Activated naive CD8-positive, alpha-beta T cell treated with anti-CD3 and anti-CD28 coated beads, Interleukin-2, amount 10 ng/mL, durations not matched to agents 7 days and 5 days (primary cell): Measurements from ENCODE around the gene C3orf49. TPM values are rescaled to one million over a fixed set of nuclear protein-coding genes. Genes with fewer than 3 reads are reported as not detected.

Source experiments
- ATAC-seq: fragments of 150-1000 bp; cut with Tn5 transposase; one replicate; pipeline ENCODE4 v1.10.0; 2021; ENCODE audit warnings: low read depth, moderate library complexity
- POLR2A ChIA-PET: fragments of 350-600 bp; sonication (Branson Sonifier 250); formaldehyde crosslinking; loops from one replicate; lab custom pipeline; 2021; ENCODE audit warnings: antibody characterized with exemption; lab: Charles Lee
- DNase-seq: peaks from one replicate; pipeline ENCODE4 v3.0.0; 2021
- H3K27ac Mint-ChIP-seq: one replicate; pipeline ENCODE4 v1.8.0; 2022; ENCODE audit warnings: mild to moderate bottlenecking, mixed read lengths
- H3K27me3 Mint-ChIP-seq: one replicate; pipeline ENCODE4 v1.8.0; 2022; ENCODE audit warnings: mild to moderate bottlenecking, moderate library complexity, mixed read lengths
- H3K36me3 Mint-ChIP-seq: one replicate; pipeline ENCODE4 v1.8.0; 2021; ENCODE audit warnings: mild to moderate bottlenecking, mixed read lengths
- H3K4me1 Mint-ChIP-seq: one replicate; pipeline ENCODE4 v1.8.0; 2021; ENCODE audit warnings: mixed read lengths
- H3K4me3 Mint-ChIP-seq: one replicate; pipeline ENCODE4 v1.8.0; 2022; ENCODE audit warnings: mild to moderate bottlenecking, moderate library complexity, mixed read lengths
- H3K9me3 Mint-ChIP-seq: one replicate; pipeline ENCODE4 v1.8.0; 2021; ENCODE audit warnings: mixed read lengths
- total RNA-seq, 2 experiments: library from RNA; stranded (reverse); gene quantifications; one replicate each; pipeline ENCODE4 v1.2.3, GENCODE V29; 2021

C3orf49 gene
- total RNA-seq, 2 experiments from 2014 or later = not detected

GRCh38 chr3:63860776-63861175 lies 41.7 kb downstream of the C3orf49 start:
- Mint-ChIP-seq H3K27me3 (no peaks in the 10 kb centered on the region), H3K27ac (no peak overlapping the region), H3K4me3 (no peak overlapping the region), H3K4me1 (peaks cover 36% of the 10 kb centered on the region), H3K36me3 (peaks cover 11% of the 10 kb centered on the region), H3K9me3 (no peaks in the 10 kb centered on the region)
- ATAC-seq (no peak), DNase-seq (no peak)
- POLR2A ChIA-PET = no interaction called here

DNA sequence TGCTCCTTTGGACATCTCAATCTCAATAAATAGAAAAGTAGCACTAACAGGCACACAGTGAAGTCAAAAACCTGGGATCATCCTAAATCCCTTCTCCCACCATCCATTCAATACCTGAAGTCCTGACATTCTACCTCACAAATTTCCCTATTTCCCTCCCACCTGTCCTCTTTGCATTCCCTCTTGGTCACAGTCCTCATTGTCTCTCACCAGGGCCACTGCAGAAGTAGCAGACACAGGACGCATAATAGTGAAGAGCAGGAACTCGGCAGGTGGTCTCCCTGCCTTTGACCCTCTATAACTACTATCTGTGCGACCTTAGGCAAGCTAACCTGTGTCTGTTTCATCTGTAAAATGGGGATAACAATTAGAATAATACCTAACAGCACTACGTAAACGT lies 42.2 kb downstream of the C3orf49 start:
- Mint-ChIP-seq H3K9me3 (no peaks in the 10 kb centered on the region), H3K4me3 (no peak overlapping the region), H3K36me3 (peaks cover 13% of the 10 kb centered on the region), H3K27ac (no peak overlapping the region), H3K4me1 (peaks cover 35% of the 10 kb centered on the region), H3K27me3 (no peaks in the 10 kb centered on the region)
- POLR2A ChIA-PET = no interaction called here
- no peak for ATAC-seq
- no peak for DNase-seq

- H3K9me3 Mint-ChIP-seq = no peaks in the 10 kb centered on the region
- no peak for DNase-seq
- no peak for ATAC-seq
- peaks cover 19% of the 10 kb centered on the region for H3K36me3 Mint-ChIP-seq
- H3K4me3 Mint-ChIP-seq = peak overlapping the region; percentile 82
- peak overlapping the region; percentile 95 for H3K27ac Mint-ChIP-seq
- H3K4me1 Mint-ChIP-seq = peaks cover 39% of the 10 kb centered on the region
- no peaks in the 10 kb centered on the region for H3K27me3 Mint-ChIP-seq
- POLR2A ChIA-PET = interaction anchor here (1.4 to 2.3 kb wide), 3 partner anchors 48 to 161 kb away, joined by 4 to 8 read pairs (median 5); partner anchors contain the start of genes PSMD6 and SCAANT1
Measured at GRCh38 chr3:63862804-63863149, 43.7 kb downstream of the C3orf49 start.

GRCh38 chr3:63863150-63864007 lies 44.3 kb downstream of the C3orf49 start, which contains the start of the genes ATXN7 and THOC7:
TSS of gene ATXN7 (plus strand) at chr3:63863867. CDS start at chr3:63912599, 48,732 bp downstream.
TSS of gene THOC7 (minus strand) at chr3:63863805. CDS start at chr3:63863790, 15 bp downstream.
- H3K4me3 Mint-ChIP-seq = peak within 1 kb of the TSS; percentile 92
- H3K9me3 Mint-ChIP-seq = no peaks in the 10 kb centered on the region
- POLR2A ChIA-PET = interaction anchor here (1.4 to 2.3 kb wide), 3 partner anchors 48 to 160 kb away, joined by 4 to 8 read pairs (median 5); partner anchors contain the start of genes PSMD6 and SCAANT1
- peaks cover 40% of the 10 kb centered on the region for H3K4me1 Mint-ChIP-seq
- peaks cover 21% of the 10 kb centered on the region for H3K36me3 Mint-ChIP-seq
- DNase-seq (peak; percentile 80), ATAC-seq (peak; percentile 69)
- no peaks in the 10 kb centered on the region for H3K27me3 Mint-ChIP-seq
- H3K27ac Mint-ChIP-seq = peak within 1 kb of the TSS; percentile 95

GRCh38 chr3:63864008-63864964 lies 45.2 kb downstream of the C3orf49 start:
- POLR2A ChIA-PET = interaction anchor here (1.4 to 2.3 kb wide), 3 partner anchors 47 to 159 kb away, joined by 4 to 8 read pairs (median 5); partner anchors contain the start of genes PSMD6 and SCAANT1
- no peaks in the 10 kb centered on the region for H3K9me3 Mint-ChIP-seq
- H3K27me3 Mint-ChIP-seq = no peaks in the 10 kb centered on the region
- H3K4me1 Mint-ChIP-seq = peaks cover 39% of the 10 kb centered on the region
- ATAC-seq (peak; percentile 64), DNase-seq (peak; percentile 69)
- H3K27ac Mint-ChIP-seq = peak overlapping the region; percentile 90
- H3K4me3 Mint-ChIP-seq = peak overlapping the region; percentile 92
- H3K36me3 Mint-ChIP-seq = peaks cover 23% of the 10 kb centered on the region

DNA sequence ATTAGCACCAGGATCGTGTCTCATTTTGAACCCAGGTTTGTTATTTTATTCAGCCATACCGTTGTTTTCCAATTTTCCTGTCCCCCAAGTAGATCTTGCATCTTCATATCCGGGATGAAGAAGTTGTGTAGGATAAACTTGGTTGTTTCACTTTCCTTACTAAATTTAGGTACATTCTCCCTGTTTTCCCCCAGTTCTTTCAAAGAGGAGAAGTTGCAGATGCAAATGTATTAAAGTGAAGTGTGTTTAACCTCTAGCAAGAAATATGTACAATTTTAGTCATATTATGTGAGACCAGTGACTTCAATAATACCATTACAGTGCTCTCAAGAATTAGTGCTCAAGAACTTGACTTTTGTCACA lies 45.8 kb downstream of the C3orf49 start:
- no peaks in the 10 kb centered on the region for H3K27me3 Mint-ChIP-seq
- ATAC-seq = no peak
- peaks cover 23% of the 10 kb centered on the region for H3K36me3 Mint-ChIP-seq
- no peaks in the 10 kb centered on the region for H3K9me3 Mint-ChIP-seq
- POLR2A ChIA-PET = interaction anchor here (2.3 kb wide), 1 partner anchor 46 kb away, joined by 8 read pairs; no protein-coding TSS in a partner anchor
- no peak for DNase-seq
- peaks cover 39% of the 10 kb centered on the region for H3K4me1 Mint-ChIP-seq
- H3K27ac Mint-ChIP-seq = peak overlapping the region; percentile 90
- peak overlapping the region; percentile 92 for H3K4me3 Mint-ChIP-seq

- no peak for DNase-seq
- H3K4me3 Mint-ChIP-seq = no peak overlapping the region
Measured at GRCh38 chr3:63867225-63867624, 48.1 kb downstream of the C3orf49 start.

DNA sequence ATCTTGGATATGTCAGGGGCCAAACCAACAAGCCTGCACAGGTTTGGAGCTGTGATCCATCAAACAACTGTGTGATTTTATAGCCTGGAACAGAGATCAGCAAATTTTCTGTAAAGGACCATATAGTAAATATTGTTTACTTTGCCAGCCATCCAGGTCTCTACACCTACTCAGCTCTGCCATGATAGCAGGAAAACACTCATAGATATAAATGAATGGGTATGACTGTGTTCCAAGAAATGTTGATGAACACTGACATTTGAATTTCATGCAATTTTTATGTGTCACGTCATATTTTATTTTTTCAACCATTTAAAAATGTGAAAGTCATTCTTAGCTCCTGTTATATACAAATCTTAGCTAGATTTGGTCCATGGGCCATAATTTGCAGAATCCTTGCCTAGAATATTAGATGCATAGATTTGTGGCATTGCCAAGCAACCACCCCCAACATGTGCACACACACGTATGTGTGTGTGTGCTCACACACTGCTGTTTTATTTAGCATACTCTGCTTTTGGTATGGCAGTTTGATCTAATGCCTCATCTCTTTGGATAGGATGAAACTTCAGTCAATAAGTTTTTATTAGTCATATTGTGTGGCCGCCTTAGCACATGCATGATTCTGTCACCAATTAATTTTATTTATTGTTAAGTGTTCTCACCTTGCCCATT lies 51.0 kb downstream of the C3orf49 start:
- no peak overlapping the region for H3K27ac Mint-ChIP-seq
- POLR2A ChIA-PET = no interaction called here
- no peak for DNase-seq
- H3K4me3 Mint-ChIP-seq = no peak overlapping the region
- no peak for ATAC-seq
- H3K36me3 Mint-ChIP-seq = peaks cover 18% of the 10 kb centered on the region
- H3K27me3 Mint-ChIP-seq = no peaks in the 10 kb centered on the region
- H3K9me3 Mint-ChIP-seq = no peaks in the 10 kb centered on the region
- H3K4me1 Mint-ChIP-seq = peaks cover 25% of the 10 kb centered on the region

More at GRCh38 chr3:63867225-63867624, 48.1 kb downstream of the C3orf49 start:
- POLR2A ChIA-PET = interaction anchor here (1.0 kb wide), 1 partner anchor 76 kb away, joined by 4 read pairs; no protein-coding TSS in a partner anchor
- no peaks in the 10 kb centered on the region for H3K27me3 Mint-ChIP-seq
- ATAC-seq = no peak
- no peak overlapping the region for H3K27ac Mint-ChIP-seq
- H3K36me3 Mint-ChIP-seq = peaks cover 25% of the 10 kb centered on the region
- H3K9me3 Mint-ChIP-seq = no peaks in the 10 kb centered on the region
- H3K4me1 Mint-ChIP-seq = peaks cover 32% of the 10 kb centered on the region

GRCh38 chr3:63870615-63871005 lies 51.5 kb downstream of the C3orf49 start:
- H3K4me1 Mint-ChIP-seq = peaks cover 23% of the 10 kb centered on the region
- POLR2A ChIA-PET = no interaction called here

GRCh38 chr3:63872135-63872924 lies 53.2 kb downstream of the C3orf49 start:
- H3K27me3 Mint-ChIP-seq = no peaks in the 10 kb centered on the region
- H3K36me3 Mint-ChIP-seq = peaks cover 8% of the 10 kb centered on the region
- no peak overlapping the region for H3K27ac Mint-ChIP-seq
- ATAC-seq = no peak
- DNase-seq = no peak
- H3K4me3 Mint-ChIP-seq = no peak overlapping the region
- no peaks in the 10 kb centered on the region for H3K9me3 Mint-ChIP-seq
- H3K4me1 Mint-ChIP-seq = peaks cover 17% of the 10 kb centered on the region
- POLR2A ChIA-PET = no interaction called here

More at GRCh38 chr3:63870615-63871005, 51.5 kb downstream of the C3orf49 start:
- Mint-ChIP-seq H3K27me3 (no peaks in the 10 kb centered on the region), H3K27ac (no peak overlapping the region), H3K4me3 (no peak overlapping the region), H3K9me3 (no peaks in the 10 kb centered on the region), H3K36me3 (peaks cover 15% of the 10 kb centered on the region)
- ATAC-seq (no peak), DNase-seq (no peak)

GRCh38 chr3:63874769-63875168 lies 55.7 kb downstream of the C3orf49 start:
- H3K36me3 Mint-ChIP-seq = peaks cover 1% of the 10 kb centered on the region
- no peaks in the 10 kb centered on the region for H3K9me3 Mint-ChIP-seq
- peaks cover 30% of the 10 kb centered on the region for H3K4me1 Mint-ChIP-seq
- DNase-seq (no peak), ATAC-seq (no peak)
- no peak overlapping the region for H3K27ac Mint-ChIP-seq
- POLR2A ChIA-PET = no interaction called here
- H3K4me3 Mint-ChIP-seq = no peak overlapping the region
- no peaks in the 10 kb centered on the region for H3K27me3 Mint-ChIP-seq

GRCh38 chr3:63875510-63875909 lies 56.4 kb downstream of the C3orf49 start:
- Mint-ChIP-seq H3K4me3 (no peak overlapping the region), H3K27me3 (no peaks in the 10 kb centered on the region), H3K9me3 (no peaks in the 10 kb centered on the region), H3K27ac (no peak overlapping the region), H3K36me3 (peaks cover 1% of the 10 kb centered on the region), H3K4me1 (peaks cover 30% of the 10 kb centered on the region)
- POLR2A ChIA-PET = no interaction called here
- ATAC-seq (no peak), DNase-seq (no peak)
